GM12878 (cell line): ENCODE data around the gene TNRC6B. TPM values are rescaled to one million over a fixed set of nuclear protein-coding genes. Genes with fewer than 3 reads are reported as not detected.

Experiments
- BACH1 ChIP-seq: fragments of 450-650 bp; IDR thresholded peaks from 2 replicates; pipeline ENCODE4 v1.6.1; 2017; ENCODE audit warnings: mild to moderate bottlenecking, borderline replicate concordance
- CBX5 ChIP-seq: sonication (generic); IDR thresholded peaks from 2 replicates; pipeline ENCODE4 v1.6.1; 2016; ENCODE audit warnings: low read depth, moderate library complexity, mild to moderate bottlenecking, inconsistent platforms
- CREM ChIP-seq: IDR thresholded peaks from 2 replicates; pipeline ENCODE4 v1.6.1; 2014; ENCODE audit warnings: antibody characterized with exemption, low read depth
- EED ChIP-seq: sonication (generic); IDR thresholded peaks from 2 replicates; pipeline ENCODE4 v1.6.1; 2016; ENCODE audit warnings: antibody characterized with exemption, low read depth
- LARP7 ChIP-seq: fragments of 450-650 bp; IDR thresholded peaks from 2 replicates; pipeline ENCODE4 v1.6.1; 2017; ENCODE audit warnings: mild to moderate bottlenecking
- MTA3 ChIP-seq: IDR thresholded peaks from 2 replicates; pipeline ENCODE4 v1.6.1; 2012; ENCODE audit warnings: low read length, inconsistent platforms, borderline replicate concordance
- NR2F1 ChIP-seq: fragments of 450-650 bp; conservative IDR thresholded peaks from 2 replicates; pipeline ENCODE4 v1.6.1; 2017; ENCODE audit warnings: mild to moderate bottlenecking
- RAD51 ChIP-seq: fragments of 450-650 bp; IDR thresholded peaks from 2 replicates; pipeline ENCODE4 v1.6.1; 2016; ENCODE audit warnings: moderate library complexity, mild to moderate bottlenecking, inconsistent platforms
- SMARCA5 ChIP-seq: fragments of 450-650 bp; IDR thresholded peaks from 2 replicates; pipeline ENCODE4 v1.6.1; 2017; ENCODE audit warnings: mild to moderate bottlenecking
- SP1 ChIP-seq: IDR thresholded peaks from one replicate; pipeline ENCODE4 v1.6.1; 2011; ENCODE audit warnings: low read depth, low read length
- ZNF24 ChIP-seq: fragments of 450-650 bp; IDR thresholded peaks from 2 replicates; pipeline ENCODE4 v1.6.1; 2017; ENCODE audit warnings: antibody characterized with exemption, mild to moderate bottlenecking
- polyA plus RNA-seq, 11 experiments: library from polyadenylated mRNA; depleted of rRNA in 4 of 11; unstranded in 6 of 11; stranded (reverse) in 5 of 11; fragments of >200 nt; fragmentation: Nextera tagmentation in 4 of 11; fragmentation: Illumina TruSeq in 1 of 11; extraction: Ambion mirVana in 4 of 11; extraction: Trizol in 1 of 11; gene quantifications; 1 replicate in 1 of 11; 2 replicates in 10 of 11; pipeline versions ENCODE4 v1.2.1 to v1.2.3, GENCODE V29; 2011 to 2016; ENCODE audit warnings: inconsistent platforms in 2 of 11, missing spikeins in 2 of 11, low read depth in 1 of 11
- total RNA-seq, 4 experiments: library from RNA; depleted of rRNA in 3 of 4; stranded (reverse); fragments of >200 nt in 3 of 4; fragmentation: Illumina TruSeq in 1 of 4; extraction: Trizol in 1 of 4; gene quantifications; 2 replicates each; pipeline versions ENCODE4 v1.2.1 to v1.2.3, GENCODE V29; 2013 to 2021
- TF ChIP-seq, protein P1 (sequence below): fragments of 450-650 bp; IDR thresholded peaks from 2 replicates; pipeline ENCODE4 v1.6.1; 2017; ENCODE audit warnings: mild to moderate bottlenecking

The TNRC6B gene
- total and polyA plus RNA-seq, 10 of the 15 experiments (the other 5 are each of a cell fraction or from before 2014, with no cell fraction given) = 3.6 to 32.8 (median 16.4) TPM

DNA sequence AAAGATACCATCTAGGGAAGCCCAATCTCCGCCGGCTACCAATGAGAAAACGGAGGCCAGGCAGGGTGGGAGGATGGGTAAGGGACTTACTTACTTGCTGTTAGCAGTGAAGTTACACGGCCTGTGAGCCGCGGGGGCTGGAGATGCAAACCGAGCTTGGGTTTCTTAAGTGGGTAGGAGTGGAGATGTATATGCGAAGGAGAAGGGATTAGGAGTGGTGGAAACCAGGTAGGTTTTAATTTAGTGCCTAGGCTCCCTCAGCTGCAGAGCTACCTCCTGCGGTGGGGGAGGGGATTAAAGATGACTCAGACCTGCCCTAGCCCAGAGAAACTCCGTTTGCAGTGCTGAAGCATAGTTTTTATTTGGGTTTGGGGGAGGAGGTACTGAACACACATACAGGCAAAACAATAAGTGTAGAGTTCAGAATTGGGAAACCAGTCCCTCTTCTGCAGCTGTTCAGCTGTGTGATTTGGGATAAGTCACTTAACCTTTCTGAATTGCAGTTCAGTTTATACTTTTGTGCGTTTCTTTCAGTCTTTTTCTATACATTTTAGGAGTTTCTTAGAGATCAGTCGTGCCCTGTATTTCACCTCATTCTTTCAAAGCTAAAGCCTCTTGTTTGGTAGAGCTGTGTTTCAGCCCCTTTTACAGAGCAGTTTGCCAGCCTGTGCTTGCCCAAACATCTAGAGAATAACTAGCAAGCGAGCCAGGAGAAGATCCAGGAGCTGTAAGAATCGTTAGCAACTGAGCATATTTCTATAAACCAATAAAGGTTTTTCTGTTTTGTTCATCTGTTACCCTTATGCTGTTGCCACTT is 596 bp upstream of the TNRC6B start (continued):
- TF ChIP-seq, protein P1, sequence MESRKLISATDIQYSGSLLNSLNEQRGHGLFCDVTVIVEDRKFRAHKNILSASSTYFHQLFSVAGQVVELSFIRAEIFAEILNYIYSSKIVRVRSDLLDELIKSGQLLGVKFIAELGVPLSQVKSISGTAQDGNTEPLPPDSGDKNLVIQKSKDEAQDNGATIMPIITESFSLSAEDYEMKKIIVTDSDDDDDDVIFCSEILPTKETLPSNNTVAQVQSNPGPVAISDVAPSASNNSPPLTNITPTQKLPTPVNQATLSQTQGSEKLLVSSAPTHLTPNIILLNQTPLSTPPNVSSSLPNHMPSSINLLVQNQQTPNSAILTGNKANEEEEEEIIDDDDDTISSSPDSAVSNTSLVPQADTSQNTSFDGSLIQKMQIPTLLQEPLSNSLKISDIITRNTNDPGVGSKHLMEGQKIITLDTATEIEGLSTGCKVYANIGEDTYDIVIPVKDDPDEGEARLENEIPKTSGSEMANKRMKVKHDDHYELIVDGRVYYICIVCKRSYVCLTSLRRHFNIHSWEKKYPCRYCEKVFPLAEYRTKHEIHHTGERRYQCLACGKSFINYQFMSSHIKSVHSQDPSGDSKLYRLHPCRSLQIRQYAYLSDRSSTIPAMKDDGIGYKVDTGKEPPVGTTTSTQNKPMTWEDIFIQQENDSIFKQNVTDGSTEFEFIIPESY = no peak
- TF ChIP-seq BACH1 (peak; percentile 30; the same call in 1 of the 2 replicates), RAD51 (no peak), MTA3 (no peak), CBX5 (no peak), ZNF24 (no peak), LARP7 (no peak), SMARCA5 (peak; percentile 87), CREM (no peak), EED (no peak), SP1 (peak; percentile 34), NR2F1 (no peak)
